K562 (cell line): ENCODE data around the gene SNRPA. TPM values are rescaled to one million over a fixed set of nuclear protein-coding genes. Genes with fewer than 3 reads are reported as not detected.

Source experiments
- ATAC-seq: fragments of 200-7000 bp; cut with Tn5 transposase; 3 replicates; pipeline ENCODE4 v1.9.1; 2020; ENCODE audit warnings: moderate library complexity
- BruUV-seq: library from RNA; stranded (reverse); fragments of 400-500 nt; replicated peaks from 2 replicates; lab custom pipeline; 2021; lab: Mats Ljungman, UMichigan
- CTCF ChIA-PET: fragments of 300-600 bp; formaldehyde crosslinking; extraction: SDS; loops from one replicate; lab custom pipeline; 2021; ENCODE audit warnings: low intra/inter-chr PET ratio; lab: Yijun Ruan, JAX
- POLR2A ChIA-PET: fragments of 300-600, 350-650 bp; sonication (Branson Sonifier 250); formaldehyde crosslinking; extraction: SDS; loops from one replicate; lab custom pipeline; 2021; ENCODE audit warnings: antibody characterized with exemption, inconsistent platforms; lab: Yijun Ruan, JAX
- DNase-seq, 4 experiments: peaks; one replicate each; pipeline versions ENCODE4 v3.0.0 to v3.0.0-alpha.2; 2011 to 2018; ENCODE audit warnings: low spot score in 3 of 4, mixed read lengths in 3 of 4; ENCODE audit errors: extremely low read depth in 1 of 4
- FAIRE-seq: peaks from 2 replicates; lab custom pipeline; 2011; peaks lifted over from hg19 to GRCh38; lab: Jason Lieb, UNC
- H2AFZ ChIP-seq: 2 replicates; pipeline ENCODE4 v1.6.0; 2011; ENCODE audit warnings: low read depth, low read length, control low read depth, inconsistent platforms
- H3K27ac ChIP-seq: fragments of 200-600 bp; 3 replicates; pipeline ENCODE4 v1.8.0; 2011; ENCODE audit warnings: low read depth, mild to moderate bottlenecking, control low read depth, inconsistent platforms, low read length, moderate library complexity, mixed read lengths; ENCODE audit errors: extremely low read depth
- H3K27me3 ChIP-seq, 2 experiments: fragments of 300-600 bp in 1 of 2; 2 replicates in 1 of 2; 3 replicates in 1 of 2; pipeline versions ENCODE4 v1.6.0 to v1.8.0; 2011; ENCODE audit warnings: inconsistent platforms in 2 of 2, low read length in 2 of 2, mild to moderate bottlenecking in 1 of 2, mixed read lengths in 1 of 2, moderate library complexity in 1 of 2; ENCODE audit not compliant: control insufficient read depth in 2 of 2, insufficient read depth in 2 of 2
- H3K36me3 ChIP-seq: fragments of 300-600 bp; 3 replicates; pipeline ENCODE4 v1.8.0; 2011; ENCODE audit warnings: mild to moderate bottlenecking, low read length, inconsistent platforms; ENCODE audit not compliant: control insufficient read depth, insufficient read depth
- H3K4me1 ChIP-seq, 2 experiments: fragments of 200-600 bp in 1 of 2; replicated peaks in 1 of 2; 2 replicates in 1 of 2; 3 replicates in 1 of 2; pipeline versions ENCODE4 v1.5.1 to v1.8.0; 2011; ENCODE audit warnings: inconsistent platforms in 2 of 2, low read length in 2 of 2, mild to moderate bottlenecking in 1 of 2, mixed read lengths in 1 of 2, moderate library complexity in 1 of 2; ENCODE audit not compliant: control insufficient read depth in 2 of 2, insufficient read depth in 2 of 2
- H3K4me2 ChIP-seq: 2 replicates; pipeline ENCODE4 v1.6.1; 2011; ENCODE audit warnings: low read length, control low read depth, inconsistent platforms, mixed read lengths; ENCODE audit not compliant: insufficient read depth
- H3K4me3 ChIP-seq: fragments of 200-600 bp; sonication (generic), shearing (Covaris generic); 2 replicates; pipeline ENCODE4 v1.5.1; 2016; ENCODE audit warnings: control low read depth, inconsistent platforms
- H3K79me2 ChIP-seq: fragments of 200-600 bp; 3 replicates; pipeline ENCODE4 v1.8.0; 2011; ENCODE audit warnings: low read length, inconsistent platforms; ENCODE audit not compliant: control insufficient read depth, insufficient read depth
- H3K9ac ChIP-seq, 2 experiments: 2 replicates each; pipeline versions ENCODE4 v1.6.0 to v1.6.1; 2011; ENCODE audit warnings: low read depth in 2 of 2, low read length in 2 of 2, control low read depth in 1 of 2, inconsistent platforms in 1 of 2, mild to moderate bottlenecking in 1 of 2, mixed read lengths in 1 of 2; ENCODE audit not compliant: insufficient read depth in 1 of 2
- H3K9me1 ChIP-seq: one replicate; pipeline ENCODE4 v1.6.0; 2011; ENCODE audit warnings: inconsistent platforms, mild to moderate bottlenecking, low read length, moderate library complexity; ENCODE audit not compliant: control insufficient read depth, insufficient read depth
- H3K9me3 ChIP-seq: replicated peaks from 2 replicates; pipeline ENCODE4 v1.5.1; 2011; ENCODE audit warnings: low read depth, low read length, inconsistent platforms; ENCODE audit not compliant: control insufficient read depth, insufficient read depth
- H4K20me1 ChIP-seq: replicated peaks from 2 replicates; pipeline ENCODE4 v1.6.1; 2011; ENCODE audit warnings: low read length, inconsistent platforms, mixed read lengths; ENCODE audit not compliant: control insufficient read depth, insufficient read depth
- CC2D1A ChIP-seq: fragments of 450-650 bp; IDR thresholded peaks from 2 replicates; pipeline ENCODE4 v1.6.1; 2017; ENCODE audit warnings: mild to moderate bottlenecking
- ETV1 ChIP-seq: fragments of 450-650 bp; conservative IDR thresholded peaks from 2 replicates; pipeline ENCODE4 v1.6.1; 2016; ENCODE audit warnings: missing genetic modification characterization, control low read depth, low read depth, missing compliant biosample characterization
- HNRNPUL1 ChIP-seq: fragments of 200-400 bp; formaldehyde crosslinking; IDR thresholded peaks from 2 replicates; pipeline ENCODE4 v1.6.1; 2017; ENCODE audit warnings: low read length
- IFI16 ChIP-seq: fragments of 250-450 bp; sonication (Bioruptor Pico); IDR thresholded peaks from 2 replicates; pipeline ENCODE4 v2.1.2; 2022; ENCODE audit warnings: mild to moderate bottlenecking, inconsistent platforms
- NCOA2 ChIP-seq, 2 experiments: fragments of 450-650 bp; IDR thresholded peaks; 2 replicates each; pipeline ENCODE4 v1.6.1; 2018; ENCODE audit warnings: mild to moderate bottlenecking in 2 of 2, moderate library complexity in 1 of 2; ENCODE audit not compliant: partially characterized antibody in 2 of 2
- PCBP1 ChIP-seq: fragments of 200-400 bp; formaldehyde crosslinking; IDR thresholded peaks from 2 replicates; pipeline ENCODE4 v1.6.1; 2018; ENCODE audit warnings: mild to moderate bottlenecking, low read depth, low read length; ENCODE audit not compliant: poor library complexity, severe bottlenecking
- PML ChIP-seq: IDR thresholded peaks from 2 replicates; pipeline ENCODE4 v1.6.1; 2012; ENCODE audit warnings: low read length, inconsistent platforms
- POLR2A ChIP-seq: fragments of 450-650 bp; conservative IDR thresholded peaks from 2 replicates; pipeline ENCODE4 v1.6.1; 2016
- POLR2G ChIP-seq: fragments of 200-400 bp; formaldehyde crosslinking; IDR thresholded peaks from 2 replicates; pipeline ENCODE4 v1.6.1; 2017; ENCODE audit warnings: low read depth, mild to moderate bottlenecking, antibody characterized with exemption, low read length, moderate library complexity
- RBM22 ChIP-seq: fragments of 200-400 bp; formaldehyde crosslinking; IDR thresholded peaks from 2 replicates; pipeline ENCODE4 v1.6.1; 2018; ENCODE audit warnings: low read length, low read depth; ENCODE audit not compliant: poor library complexity, severe bottlenecking
- SMAD4 ChIP-seq: fragments of 250-450 bp; sonication (Bioruptor Pico); conservative IDR thresholded peaks from 2 replicates; pipeline ENCODE4 v1.8.0; 2021; ENCODE audit warnings: inconsistent platforms, mild to moderate bottlenecking, moderate library complexity
- SMARCB1 ChIP-seq: IDR thresholded peaks from 2 replicates; pipeline ENCODE4 v1.6.1; 2011; ENCODE audit warnings: improper control_type of control experiment, low read depth; ENCODE audit not compliant: insufficient read length
- ZNF24 ChIP-seq: fragments of 450-650 bp; IDR thresholded peaks from 2 replicates; pipeline ENCODE4 v1.6.1; 2016
- ZNF263 ChIP-seq: sonication (generic); formaldehyde crosslinking; IDR thresholded peaks from 2 replicates; pipeline ENCODE4 v1.8.0; 2022; ENCODE audit warnings: mild to moderate bottlenecking, missing genetic modification reagents, borderline replicate concordance
- WGBS: fragments of 100-300 bp; shearing (Covaris generic); methylation state at CpG from one replicate; pipeline ENCODE4 v1.1.6; 2016; ENCODE audit warnings: low coverage, mixed read lengths; ENCODE audit not compliant: insufficient coverage; ENCODE audit errors: missing lambda C conversion rate; 5-methylcytosine and 5-hydroxymethylcytosine counted together
- in situ Hi-C: fragments of 300-500 bp; cut with MboI; formaldehyde crosslinking; loops from 4 replicates; pipeline ENCODE4 v1.15.0; 2018; ENCODE audit warnings: inconsistent platforms, mixed read lengths
- intact Hi-C: fragments of 100-400 bp; cut with micrococcal nuclease; formaldehyde crosslinking; loops from 2 replicates; pipeline ENCODE4 v1.14.2; 2022
- polyA plus RNA-seq, 8 experiments: library from polyadenylated mRNA; depleted of rRNA in 4 of 8; stranded (reverse) in 5 of 8; unstranded in 3 of 8; fragments of >200 nt; fragmentation: Nextera tagmentation in 2 of 8; fragmentation: Illumina TruSeq in 1 of 8; extraction: Ambion mirVana in 2 of 8; extraction: Trizol in 1 of 8; gene quantifications; 2 replicates each; pipeline versions ENCODE4 v1.2.1 to v1.2.3, GENCODE V29; 2011 to 2014; ENCODE audit warnings: inconsistent platforms in 1 of 8, missing spikeins in 1 of 8
- total RNA-seq, 7 experiments: library from RNA; depleted of rRNA in 6 of 7; stranded (reverse); fragments of >200 nt in 6 of 7; fragmentation: Illumina TruSeq in 2 of 7; extraction: Trizol in 2 of 7; gene quantifications; 2 replicates each; pipeline versions ENCODE4 v1.2.1 to v1.2.3, GENCODE V29; 2011 to 2021; ENCODE audit warnings: low replicate concordance in 1 of 7
- TF ChIP-seq, protein P1 (sequence below): fragments of 250-450 bp; sonication (Bioruptor Pico); IDR thresholded peaks from 2 replicates; pipeline ENCODE4 v1.4.0; 2020; ENCODE audit warnings: mild to moderate bottlenecking, moderate library complexity, borderline replicate concordance
- TF ChIP-seq, protein P2 (sequence below): fragments of 450-650 bp; IDR thresholded peaks from 2 replicates; pipeline ENCODE4 v1.7.0; 2016; ENCODE audit warnings: borderline replicate concordance
- TF ChIP-seq, protein P3 (sequence below): sonication (generic); formaldehyde crosslinking; IDR thresholded peaks from 2 replicates; pipeline ENCODE4 v1.9.0; 2022; ENCODE audit warnings: mild to moderate bottlenecking, missing genetic modification reagents

Gene SNRPA
- total and polyA plus RNA-seq, 9 of the 15 experiments (the other 6 are each of a cell fraction or from before 2014, with no cell fraction given) = 16.3 to 311 (median 193) TPM

DNA sequence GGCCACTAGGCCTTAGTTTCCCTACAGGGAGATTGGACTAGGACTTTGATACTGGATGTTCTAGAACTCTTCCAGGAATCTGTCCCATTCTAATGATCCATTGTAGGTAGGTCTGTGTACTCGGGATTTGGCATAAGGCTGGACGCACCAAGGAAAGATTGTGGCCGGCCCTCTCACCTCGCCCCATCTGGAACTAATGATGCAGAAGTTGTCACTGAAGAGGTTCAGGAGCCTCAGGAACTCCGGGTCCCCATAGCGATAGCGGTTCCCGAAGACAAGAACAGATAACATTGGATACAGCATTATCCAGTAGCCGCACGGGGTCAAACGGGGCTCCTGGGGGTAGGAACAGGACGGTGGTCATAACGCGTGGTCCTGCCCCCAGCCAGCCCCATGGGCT lies 59.2 kb downstream of the SNRPA start:
- Histone ChIP-seq H3K27ac (peak overlapping the region; percentile 79), H2AFZ (peak overlapping the region; percentile 33; the same call in 1 of the 2 replicates), H3K9ac (peak overlapping the region; percentile 26 to 46; a peak in 3 of 4 replicates), H3K36me3 (peaks cover 45% of the 10 kb centered on the region), H3K27me3 (no peaks in the 10 kb centered on the region), H3K4me1 (peaks cover 19 to 63% of the 10 kb centered on the region in 2 experiments; a peak in 4 of 5 replicates), H3K79me2 (peaks cover 29% of the 10 kb centered on the region), H3K4me3 (peak overlapping the region; percentile 46), H4K20me1 (peaks cover 20% of the 10 kb centered on the region), H3K9me1 (peaks cover 12% of the 10 kb centered on the region), H3K9me3 (no peaks in the 10 kb centered on the region), H3K4me2 (peak overlapping the region; percentile 74)
- WGBS = 9% methylated on average over 12 of the region's 14 CpGs
- intact Hi-C loops (no loop called here), in situ Hi-C loops (loop anchor here (5.0 kb wide), 1 partner anchor 322 kb away; no protein-coding TSS in a partner anchor)
- POLR2A ChIA-PET = no interaction called here
- DNase-seq (peak in 2 of 4 experiments; percentile 13 to 47), ATAC-seq (no peak), FAIRE-seq (no peak)
- CTCF ChIA-PET = no interaction called here
- no TSS peak for BruUV-seq
- TF ChIP-seq SMAD4 (CRISPR knock-in tag) = no peak
- no peak for TF ChIP-seq NCOA2 (IDR thresholded peaks at IDR 0.05; ENCODE audit: partially characterized antibody in 2 of 2)
- TF ChIP-seq, protein P1, sequence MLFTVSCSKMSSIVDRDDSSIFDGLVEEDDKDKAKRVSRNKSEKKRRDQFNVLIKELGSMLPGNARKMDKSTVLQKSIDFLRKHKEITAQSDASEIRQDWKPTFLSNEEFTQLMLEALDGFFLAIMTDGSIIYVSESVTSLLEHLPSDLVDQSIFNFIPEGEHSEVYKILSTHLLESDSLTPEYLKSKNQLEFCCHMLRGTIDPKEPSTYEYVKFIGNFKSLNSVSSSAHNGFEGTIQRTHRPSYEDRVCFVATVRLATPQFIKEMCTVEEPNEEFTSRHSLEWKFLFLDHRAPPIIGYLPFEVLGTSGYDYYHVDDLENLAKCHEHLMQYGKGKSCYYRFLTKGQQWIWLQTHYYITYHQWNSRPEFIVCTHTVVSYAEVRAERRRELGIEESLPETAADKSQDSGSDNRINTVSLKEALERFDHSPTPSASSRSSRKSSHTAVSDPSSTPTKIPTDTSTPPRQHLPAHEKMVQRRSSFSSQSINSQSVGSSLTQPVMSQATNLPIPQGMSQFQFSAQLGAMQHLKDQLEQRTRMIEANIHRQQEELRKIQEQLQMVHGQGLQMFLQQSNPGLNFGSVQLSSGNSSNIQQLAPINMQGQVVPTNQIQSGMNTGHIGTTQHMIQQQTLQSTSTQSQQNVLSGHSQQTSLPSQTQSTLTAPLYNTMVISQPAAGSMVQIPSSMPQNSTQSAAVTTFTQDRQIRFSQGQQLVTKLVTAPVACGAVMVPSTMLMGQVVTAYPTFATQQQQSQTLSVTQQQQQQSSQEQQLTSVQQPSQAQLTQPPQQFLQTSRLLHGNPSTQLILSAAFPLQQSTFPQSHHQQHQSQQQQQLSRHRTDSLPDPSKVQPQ (CRISPR knock-in tag) = no peak
- no peak; the same call in 1 of the 2 replicates for TF ChIP-seq POLR2G
- TF ChIP-seq HNRNPUL1 = no peak
- TF ChIP-seq, protein P2, sequence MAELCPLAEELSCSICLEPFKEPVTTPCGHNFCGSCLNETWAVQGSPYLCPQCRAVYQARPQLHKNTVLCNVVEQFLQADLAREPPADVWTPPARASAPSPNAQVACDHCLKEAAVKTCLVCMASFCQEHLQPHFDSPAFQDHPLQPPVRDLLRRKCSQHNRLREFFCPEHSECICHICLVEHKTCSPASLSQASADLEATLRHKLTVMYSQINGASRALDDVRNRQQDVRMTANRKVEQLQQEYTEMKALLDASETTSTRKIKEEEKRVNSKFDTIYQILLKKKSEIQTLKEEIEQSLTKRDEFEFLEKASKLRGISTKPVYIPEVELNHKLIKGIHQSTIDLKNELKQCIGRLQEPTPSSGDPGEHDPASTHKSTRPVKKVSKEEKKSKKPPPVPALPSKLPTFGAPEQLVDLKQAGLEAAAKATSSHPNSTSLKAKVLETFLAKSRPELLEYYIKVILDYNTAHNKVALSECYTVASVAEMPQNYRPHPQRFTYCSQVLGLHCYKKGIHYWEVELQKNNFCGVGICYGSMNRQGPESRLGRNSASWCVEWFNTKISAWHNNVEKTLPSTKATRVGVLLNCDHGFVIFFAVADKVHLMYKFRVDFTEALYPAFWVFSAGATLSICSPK = no peak
- TF ChIP-seq ZNF263 (CRISPR knock-in tag) = 0 out of 2 replicates have a peak, but pooled peaks have one; percentile 7
- no peak for TF ChIP-seq POLR2A
- no peak for TF ChIP-seq PML
- TF ChIP-seq ZNF24 = peak; percentile 72
- TF ChIP-seq RBM22 = no peak
- TF ChIP-seq ETV1 (tag) = no peak
- no peak for TF ChIP-seq PCBP1
- TF ChIP-seq, protein P3, sequence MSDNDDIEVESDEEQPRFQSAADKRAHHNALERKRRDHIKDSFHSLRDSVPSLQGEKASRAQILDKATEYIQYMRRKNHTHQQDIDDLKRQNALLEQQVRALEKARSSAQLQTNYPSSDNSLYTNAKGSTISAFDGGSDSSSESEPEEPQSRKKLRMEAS (CRISPR knock-in tag) = 0 out of 2 replicates have a peak, but pooled peaks have one; percentile 5
- TF ChIP-seq CC2D1A = no peak
- TF ChIP-seq SMARCB1 = no peak
- TF ChIP-seq IFI16 (CRISPR knock-in tag) = no peak
